ENCODE results near the gene PAM. TPM values are rescaled to one million over a fixed set of nuclear protein-coding genes. Genes with fewer than 3 reads are reported as not detected.

PAM gene
- total RNA-seq, 2 donors from 2014 or later, result 76.8 to 171 TPM

DNA sequence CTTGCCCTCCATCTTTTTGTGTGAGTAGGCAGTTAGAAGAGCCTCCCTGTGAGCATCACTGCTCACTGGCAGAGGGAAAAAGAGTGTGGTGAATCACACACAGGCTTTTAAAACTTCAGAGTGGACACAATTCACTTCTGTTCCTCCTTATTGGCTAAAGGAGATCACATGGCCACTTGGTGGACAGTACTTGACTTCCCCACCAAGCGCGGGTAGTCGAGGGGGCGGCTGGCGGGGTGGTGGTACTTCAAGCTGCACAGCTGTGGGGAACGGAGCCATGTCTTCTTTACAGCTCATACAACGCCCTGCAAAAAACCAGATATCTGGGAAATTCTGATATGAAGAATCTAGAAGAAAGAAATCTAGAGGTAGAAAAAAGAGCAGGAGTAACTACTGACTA lies 95.4 kb downstream of the PAM start:
- TF ChIP-seq, protein P1, sequence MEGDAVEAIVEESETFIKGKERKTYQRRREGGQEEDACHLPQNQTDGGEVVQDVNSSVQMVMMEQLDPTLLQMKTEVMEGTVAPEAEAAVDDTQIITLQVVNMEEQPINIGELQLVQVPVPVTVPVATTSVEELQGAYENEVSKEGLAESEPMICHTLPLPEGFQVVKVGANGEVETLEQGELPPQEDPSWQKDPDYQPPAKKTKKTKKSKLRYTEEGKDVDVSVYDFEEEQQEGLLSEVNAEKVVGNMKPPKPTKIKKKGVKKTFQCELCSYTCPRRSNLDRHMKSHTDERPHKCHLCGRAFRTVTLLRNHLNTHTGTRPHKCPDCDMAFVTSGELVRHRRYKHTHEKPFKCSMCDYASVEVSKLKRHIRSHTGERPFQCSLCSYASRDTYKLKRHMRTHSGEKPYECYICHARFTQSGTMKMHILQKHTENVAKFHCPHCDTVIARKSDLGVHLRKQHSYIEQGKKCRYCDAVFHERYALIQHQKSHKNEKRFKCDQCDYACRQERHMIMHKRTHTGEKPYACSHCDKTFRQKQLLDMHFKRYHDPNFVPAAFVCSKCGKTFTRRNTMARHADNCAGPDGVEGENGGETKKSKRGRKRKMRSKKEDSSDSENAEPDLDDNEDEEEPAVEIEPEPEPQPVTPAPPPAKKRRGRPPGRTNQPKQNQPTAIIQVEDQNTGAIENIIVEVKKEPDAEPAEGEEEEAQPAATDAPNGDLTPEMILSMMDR (IDR thresholded peaks at IDR 0.05), result no peak
- no peak for TF ChIP-seq POLR2AphosphoS5 (IDR thresholded peaks at IDR 0.05)
- TF ChIP-seq POLR2A (IDR thresholded peaks at IDR 0.05), result no peak
- 96% methylated on average over 7 of the region's 7 CpGs for WGBS
- Histone ChIP-seq H3K27ac (no peak overlapping the region), H3K36me3 (no peaks in the 10 kb centered on the region), H3K4me1 (replicated peaks) (no peaks in the 10 kb centered on the region), H3K4me3 (no peak overlapping the region), H3K27me3 (replicated peaks; ENCODE audit: insufficient read depth) (no peaks in the 10 kb centered on the region), H3K9me3 (no peaks in the 10 kb centered on the region)
- no peak for DNase-seq (ENCODE audit: low spot score)
- intact Hi-C loops (cut with DNase I), result no loop called here

DNA sequence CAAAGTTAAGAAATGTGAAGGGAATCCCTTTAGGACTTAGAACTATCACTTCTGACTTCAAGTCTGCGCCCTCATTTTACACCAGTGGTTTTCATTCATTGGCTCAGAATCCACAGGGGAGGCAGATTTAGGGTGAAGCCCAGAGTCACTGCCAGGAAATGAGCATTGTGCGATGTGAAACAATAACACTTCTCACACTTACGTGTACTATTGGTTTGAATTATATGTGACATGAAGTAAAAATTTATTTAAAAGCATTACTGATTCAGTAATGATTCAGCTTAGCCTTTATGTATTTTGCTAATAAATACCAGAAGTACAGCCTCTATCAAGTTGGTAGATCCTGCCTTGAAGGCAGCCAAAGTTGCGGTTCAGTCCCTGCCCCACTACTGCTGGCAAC lies 98.6 kb downstream of the PAM start:
- Histone ChIP-seq H3K36me3 (no peaks in the 10 kb centered on the region), H3K9me3 (no peaks in the 10 kb centered on the region), H3K4me3 (no peak overlapping the region), H3K27me3 (replicated peaks; ENCODE audit: insufficient read depth) (no peaks in the 10 kb centered on the region), H3K27ac (no peak overlapping the region), H3K4me1 (replicated peaks) (no peaks in the 10 kb centered on the region)
- no peak for TF ChIP-seq POLR2A (IDR thresholded peaks at IDR 0.05)
- no peak for DNase-seq (ENCODE audit: low spot score)
- intact Hi-C loops (cut with DNase I), result no loop called here
- 94% methylated on average over 4 of the region's 4 CpGs for WGBS

DNA sequence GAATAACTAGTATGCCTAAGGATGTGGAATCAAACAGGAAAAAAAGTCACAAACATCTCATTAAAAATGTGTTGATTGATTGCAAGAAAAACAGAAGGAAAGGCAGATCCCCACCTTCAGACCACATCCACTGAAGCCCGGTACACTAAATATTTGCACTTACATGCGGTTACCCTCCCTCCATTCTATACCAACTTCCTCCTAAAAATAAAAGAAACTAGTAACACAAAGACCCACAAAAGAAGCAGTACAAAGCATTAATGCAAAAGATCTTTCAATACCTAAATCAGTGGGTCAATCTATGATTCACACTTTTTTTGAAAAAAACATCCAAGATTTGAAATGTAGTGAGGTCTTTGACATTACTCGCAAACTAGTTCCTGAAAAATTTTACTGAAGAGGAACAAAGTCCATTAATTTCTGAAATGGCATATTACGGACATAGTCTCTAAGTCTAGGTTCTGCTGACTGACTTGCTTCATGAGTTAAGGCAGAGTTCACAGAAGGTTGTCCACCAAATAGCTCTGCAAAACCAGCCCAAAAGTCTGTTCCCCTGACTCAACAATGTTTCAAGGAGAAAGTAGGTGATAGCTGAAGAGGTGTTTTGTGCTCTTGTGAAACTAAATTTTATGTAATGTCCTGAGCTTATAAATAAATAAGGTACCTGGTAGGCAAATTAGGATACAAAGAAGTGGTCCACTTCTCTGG lies 100.7 kb downstream of the PAM start:
- Histone ChIP-seq H3K27me3 (replicated peaks; ENCODE audit: insufficient read depth) (no peaks in the 10 kb centered on the region), H3K4me1 (replicated peaks) (no peaks in the 10 kb centered on the region), H3K9me3 (no peaks in the 10 kb centered on the region), H3K4me3 (no peak overlapping the region), H3K36me3 (no peaks in the 10 kb centered on the region), H3K27ac (no peak overlapping the region)
- no peak for DNase-seq (ENCODE audit: low spot score)
- TF ChIP-seq POLR2AphosphoS5 (IDR thresholded peaks at IDR 0.05) (no peak), POLR2A (IDR thresholded peaks at IDR 0.05) (no peak)
- TF ChIP-seq, protein P1 (IDR thresholded peaks at IDR 0.05), result no peak
- intact Hi-C loops (cut with DNase I), result no loop called here
- WGBS, result 80% methylated on average over 4 of the region's 4 CpGs

DNA sequence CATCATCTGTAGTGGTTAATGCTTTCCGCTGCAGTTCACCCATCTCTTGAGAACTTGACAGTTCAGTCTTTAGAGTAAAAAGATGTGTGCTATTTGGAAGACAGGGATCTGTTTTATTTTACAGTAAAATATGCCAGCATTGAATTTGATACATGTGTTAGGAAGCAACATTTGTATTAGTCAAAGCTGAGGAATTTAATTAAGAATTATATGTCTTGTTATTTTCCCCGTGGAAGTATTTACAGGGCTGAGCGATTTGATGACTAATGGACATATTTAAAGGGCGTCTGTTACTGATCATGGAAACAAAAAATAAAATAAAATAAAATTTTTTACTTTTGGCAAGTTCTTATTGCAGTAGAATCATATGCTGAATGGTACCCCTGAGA lies 101.3 kb downstream of the PAM start:
- intact Hi-C loops (cut with DNase I), result no loop called here
- H3K36me3 ChIP-seq, result no peaks in the 10 kb centered on the region
- H3K27ac ChIP-seq, result no peak overlapping the region

DNA sequence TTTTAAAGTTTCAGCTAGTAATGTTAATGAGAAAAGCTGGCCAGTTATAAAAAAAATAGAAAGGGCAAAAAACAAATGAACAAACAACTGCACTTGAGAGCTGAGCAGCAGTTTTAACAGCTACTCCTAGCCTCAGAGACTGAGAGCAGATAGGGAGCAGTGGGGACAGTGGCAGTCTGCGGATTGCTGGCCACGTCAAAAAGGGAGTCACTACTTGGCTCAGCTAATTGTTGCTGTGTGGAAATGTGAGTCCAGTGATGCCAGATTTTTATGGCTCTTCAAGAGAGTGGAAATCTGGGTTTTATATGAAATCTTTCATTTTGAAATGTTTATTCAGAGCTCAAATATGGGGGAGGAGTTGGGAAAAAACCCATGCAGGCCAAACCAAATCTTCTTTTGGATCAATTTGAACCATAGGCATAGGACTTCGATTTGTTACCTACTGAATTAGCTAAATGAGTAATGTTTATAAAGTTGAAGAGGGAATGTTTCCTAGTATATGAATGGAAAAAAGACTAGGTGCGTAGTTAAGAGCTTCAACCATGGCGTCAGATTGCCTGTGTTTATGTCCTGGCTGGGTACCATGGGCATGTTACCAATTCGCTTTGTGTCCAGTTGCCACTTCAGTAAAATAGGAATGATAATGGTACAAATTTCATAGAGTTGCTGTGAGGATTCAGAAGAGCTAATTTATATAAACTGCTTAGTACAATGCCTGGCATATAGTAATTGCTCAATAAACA lies 102.1 kb downstream of the PAM start:
- no peaks in the 10 kb centered on the region for H3K4me1 ChIP-seq (replicated peaks)
- no peak overlapping the region for H3K4me3 ChIP-seq
- intact Hi-C loops (cut with DNase I), result no loop called here
- no peaks in the 10 kb centered on the region for H3K36me3 ChIP-seq
- no peaks in the 10 kb centered on the region for H3K27me3 ChIP-seq (replicated peaks; ENCODE audit: insufficient read depth)
- 75% methylated on average over 6 of the region's 6 CpGs for WGBS
- no peak overlapping the region for H3K27ac ChIP-seq
- TF ChIP-seq, protein P1 (IDR thresholded peaks at IDR 0.05), result no peak
- TF ChIP-seq POLR2A (IDR thresholded peaks at IDR 0.05), result no peak
- TF ChIP-seq POLR2AphosphoS5 (IDR thresholded peaks at IDR 0.05), result no peak
- DNase-seq (ENCODE audit: low spot score), result no peak
- no peaks in the 10 kb centered on the region for H3K9me3 ChIP-seq

More for the DNA sequence above, 101.3 kb downstream of the PAM start:
- WGBS, result 62% methylated on average over 4 of the region's 4 CpGs
- no peaks in the 10 kb centered on the region for H3K4me1 ChIP-seq (replicated peaks)
- no peak for DNase-seq (ENCODE audit: low spot score)
- H3K27me3 ChIP-seq (replicated peaks; ENCODE audit: insufficient read depth), result no peaks in the 10 kb centered on the region
- H3K9me3 ChIP-seq, result no peaks in the 10 kb centered on the region
- TF ChIP-seq, protein P1 (IDR thresholded peaks at IDR 0.05), result no peak
- TF ChIP-seq POLR2A (IDR thresholded peaks at IDR 0.05) (no peak), POLR2AphosphoS5 (IDR thresholded peaks at IDR 0.05) (no peak)
- H3K4me3 ChIP-seq, result no peak overlapping the region

All from prostate gland (tissue), 2 donors.